HL-60 (cell line): ENCODE results near the gene CNDP2.

Source experiments
- DNase-seq, 2 experiments: peaks; one replicate each; pipeline ENCODE4 v3.0.0-alpha.2; 2010 to 2020; ENCODE audit warnings: low read depth in 1 of 2, low spot score in 1 of 2
- H3K27ac ChIP-seq: fragments of 250-450 bp; sonication (Bioruptor Pico); replicated peaks from 2 replicates; pipeline ENCODE4 v1.5.1; 2020; ENCODE audit warnings: mild to moderate bottlenecking, moderate library complexity
- H3K27me3 ChIP-seq: fragments of 250-450 bp; sonication (Bioruptor Pico); 2 replicates; pipeline ENCODE4 v1.5.1; 2021; ENCODE audit warnings: mild to moderate bottlenecking, moderate library complexity; ENCODE audit not compliant: insufficient read depth, poor library complexity, severe bottlenecking
- H3K4me3 ChIP-seq: replicated peaks from 2 replicates; pipeline ENCODE4 v1.5.1; 2011; ENCODE audit warnings: mild to moderate bottlenecking, control low read depth, low read length; ENCODE audit not compliant: insufficient read depth
- GABPA ChIP-seq: IDR thresholded peaks from 2 replicates; pipeline ENCODE4 v1.6.1; 2012; ENCODE audit warnings: low read depth
- POLR2AphosphoS5 ChIP-seq: IDR thresholded peaks from 2 replicates; pipeline ENCODE4 v1.6.1; 2012; ENCODE audit warnings: low read depth
- SPI1 ChIP-seq: IDR thresholded peaks from 2 replicates; pipeline ENCODE4 v1.6.1; 2012; ENCODE audit warnings: low read depth, mild to moderate bottlenecking, borderline replicate concordance
- TF ChIP-seq, protein P1 (sequence below): IDR thresholded peaks from 2 replicates; pipeline ENCODE4 v1.6.1; 2012; ENCODE audit warnings: low read depth; ENCODE audit not compliant: insufficient replicate concordance
- TF ChIP-seq, protein P2 (sequence below): IDR thresholded peaks from one replicate; pipeline ENCODE4 v1.5.1; 2011; ENCODE audit warnings: low read length, control low read depth, inconsistent platforms; ENCODE audit not compliant: insufficient read depth

CNDP2 gene

DNA sequence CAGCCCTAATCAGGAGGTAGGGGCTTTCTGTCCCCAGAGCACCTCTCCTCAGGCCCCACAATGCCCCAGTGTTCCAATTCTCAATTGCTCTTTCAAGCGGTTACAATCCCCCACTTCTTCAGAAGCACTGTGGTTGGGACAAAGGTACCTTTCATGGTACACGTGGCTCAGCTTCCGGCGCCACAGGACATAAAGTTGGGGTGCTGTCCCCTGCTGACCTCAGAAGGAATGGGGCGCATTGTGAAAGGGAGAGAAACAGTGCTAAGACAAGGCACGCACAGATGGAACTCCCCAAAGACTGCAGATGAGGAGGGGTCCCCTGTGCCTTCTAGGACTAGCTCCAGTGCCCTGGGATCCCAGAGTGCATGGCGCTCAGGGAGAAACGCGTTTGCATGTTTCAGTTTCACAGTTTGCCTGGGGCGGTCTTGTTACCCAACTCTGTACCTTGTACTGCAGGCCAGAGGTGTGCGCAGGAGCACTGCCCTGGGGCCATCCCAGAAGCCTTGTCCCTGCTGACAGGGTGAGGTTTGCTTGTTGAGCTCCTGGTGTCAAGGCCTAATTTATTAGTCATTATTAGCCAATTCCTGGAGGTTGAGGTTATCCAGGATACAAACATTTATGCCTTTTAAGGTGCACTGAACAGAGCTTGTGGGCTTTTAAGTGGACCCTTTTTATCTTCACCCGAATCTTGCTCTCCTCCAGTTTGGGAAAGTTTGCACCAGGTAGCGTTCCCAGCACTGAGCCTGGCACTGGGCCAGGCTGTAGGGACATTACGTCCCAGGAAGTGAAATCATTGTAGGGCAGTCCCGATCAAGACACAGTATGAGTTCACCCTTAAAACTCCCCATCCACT, 45.8 kb downstream of the CNDP2 start:
- H3K4me3 ChIP-seq, result no peak overlapping the region
- peaks cover 9% of the 10 kb centered on the region for H3K27me3 ChIP-seq
- no peak for TF ChIP-seq GABPA
- TF ChIP-seq, protein P1, sequence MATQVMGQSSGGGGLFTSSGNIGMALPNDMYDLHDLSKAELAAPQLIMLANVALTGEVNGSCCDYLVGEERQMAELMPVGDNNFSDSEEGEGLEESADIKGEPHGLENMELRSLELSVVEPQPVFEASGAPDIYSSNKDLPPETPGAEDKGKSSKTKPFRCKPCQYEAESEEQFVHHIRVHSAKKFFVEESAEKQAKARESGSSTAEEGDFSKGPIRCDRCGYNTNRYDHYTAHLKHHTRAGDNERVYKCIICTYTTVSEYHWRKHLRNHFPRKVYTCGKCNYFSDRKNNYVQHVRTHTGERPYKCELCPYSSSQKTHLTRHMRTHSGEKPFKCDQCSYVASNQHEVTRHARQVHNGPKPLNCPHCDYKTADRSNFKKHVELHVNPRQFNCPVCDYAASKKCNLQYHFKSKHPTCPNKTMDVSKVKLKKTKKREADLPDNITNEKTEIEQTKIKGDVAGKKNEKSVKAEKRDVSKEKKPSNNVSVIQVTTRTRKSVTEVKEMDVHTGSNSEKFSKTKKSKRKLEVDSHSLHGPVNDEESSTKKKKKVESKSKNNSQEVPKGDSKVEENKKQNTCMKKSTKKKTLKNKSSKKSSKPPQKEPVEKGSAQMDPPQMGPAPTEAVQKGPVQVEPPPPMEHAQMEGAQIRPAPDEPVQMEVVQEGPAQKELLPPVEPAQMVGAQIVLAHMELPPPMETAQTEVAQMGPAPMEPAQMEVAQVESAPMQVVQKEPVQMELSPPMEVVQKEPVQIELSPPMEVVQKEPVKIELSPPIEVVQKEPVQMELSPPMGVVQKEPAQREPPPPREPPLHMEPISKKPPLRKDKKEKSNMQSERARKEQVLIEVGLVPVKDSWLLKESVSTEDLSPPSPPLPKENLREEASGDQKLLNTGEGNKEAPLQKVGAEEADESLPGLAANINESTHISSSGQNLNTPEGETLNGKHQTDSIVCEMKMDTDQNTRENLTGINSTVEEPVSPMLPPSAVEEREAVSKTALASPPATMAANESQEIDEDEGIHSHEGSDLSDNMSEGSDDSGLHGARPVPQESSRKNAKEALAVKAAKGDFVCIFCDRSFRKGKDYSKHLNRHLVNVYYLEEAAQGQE, result no peak
- no peak for TF ChIP-seq POLR2AphosphoS5
- no peak for TF ChIP-seq SPI1
- TF ChIP-seq, protein P2, sequence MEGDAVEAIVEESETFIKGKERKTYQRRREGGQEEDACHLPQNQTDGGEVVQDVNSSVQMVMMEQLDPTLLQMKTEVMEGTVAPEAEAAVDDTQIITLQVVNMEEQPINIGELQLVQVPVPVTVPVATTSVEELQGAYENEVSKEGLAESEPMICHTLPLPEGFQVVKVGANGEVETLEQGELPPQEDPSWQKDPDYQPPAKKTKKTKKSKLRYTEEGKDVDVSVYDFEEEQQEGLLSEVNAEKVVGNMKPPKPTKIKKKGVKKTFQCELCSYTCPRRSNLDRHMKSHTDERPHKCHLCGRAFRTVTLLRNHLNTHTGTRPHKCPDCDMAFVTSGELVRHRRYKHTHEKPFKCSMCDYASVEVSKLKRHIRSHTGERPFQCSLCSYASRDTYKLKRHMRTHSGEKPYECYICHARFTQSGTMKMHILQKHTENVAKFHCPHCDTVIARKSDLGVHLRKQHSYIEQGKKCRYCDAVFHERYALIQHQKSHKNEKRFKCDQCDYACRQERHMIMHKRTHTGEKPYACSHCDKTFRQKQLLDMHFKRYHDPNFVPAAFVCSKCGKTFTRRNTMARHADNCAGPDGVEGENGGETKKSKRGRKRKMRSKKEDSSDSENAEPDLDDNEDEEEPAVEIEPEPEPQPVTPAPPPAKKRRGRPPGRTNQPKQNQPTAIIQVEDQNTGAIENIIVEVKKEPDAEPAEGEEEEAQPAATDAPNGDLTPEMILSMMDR, result no peak
- DNase-seq, result no peak
- no peak overlapping the region for H3K27ac ChIP-seq

DNA sequence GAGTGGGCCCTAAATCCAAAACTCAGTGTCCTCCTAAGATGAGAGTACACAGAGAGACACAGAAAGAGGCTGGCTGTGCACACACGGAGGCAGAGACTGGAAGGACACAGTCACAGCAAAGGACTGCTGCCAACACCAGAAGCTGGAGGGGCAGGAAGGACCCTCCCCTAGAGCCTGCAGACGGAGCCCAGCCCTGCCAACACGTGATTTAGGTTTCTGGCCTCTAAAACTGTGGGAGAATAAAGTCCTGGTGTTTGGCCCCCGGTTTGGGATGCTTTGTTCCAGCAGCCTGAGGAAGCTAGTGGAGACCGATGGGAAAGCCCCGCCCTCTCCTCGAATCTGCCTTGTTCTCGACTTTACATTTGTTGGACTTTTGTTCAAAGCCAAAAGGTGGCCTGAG, 48.7 kb downstream of the CNDP2 start:
- DNase-seq, result no peak
- Histone ChIP-seq H3K27me3 (peaks cover 9% of the 10 kb centered on the region), H3K4me3 (no peak overlapping the region), H3K27ac (no peak overlapping the region)
- no peak for TF ChIP-seq POLR2AphosphoS5
- TF ChIP-seq SPI1, result no peak

DNA sequence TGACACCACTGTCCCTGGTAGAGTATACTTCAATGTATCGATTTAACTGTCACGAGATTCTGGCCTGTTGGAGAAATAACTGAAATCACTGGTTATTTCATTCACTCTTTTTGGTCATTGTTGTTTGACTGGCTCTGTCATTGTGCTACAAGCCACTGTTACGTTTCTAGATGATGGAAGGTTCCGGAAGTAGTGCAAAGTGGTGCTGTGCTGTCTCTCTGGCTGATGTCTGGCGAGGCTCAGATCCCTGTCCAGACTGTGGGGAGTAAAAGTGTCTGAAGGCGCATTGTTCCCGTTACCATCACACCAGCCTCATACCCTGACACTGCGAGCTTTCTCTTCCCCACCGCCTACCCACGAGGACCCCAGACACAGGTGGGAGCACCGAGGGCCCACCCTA, 49.8 kb downstream of the CNDP2 start:
- H3K4me3 ChIP-seq, result no peak overlapping the region
- peaks cover 9% of the 10 kb centered on the region for H3K27me3 ChIP-seq
- no peak for DNase-seq
- TF ChIP-seq, protein P2, result no peak
- TF ChIP-seq POLR2AphosphoS5 (no peak), SPI1 (no peak), GABPA (no peak)
- TF ChIP-seq, protein P1, result no peak
- H3K27ac ChIP-seq, result no peak overlapping the region

DNA sequence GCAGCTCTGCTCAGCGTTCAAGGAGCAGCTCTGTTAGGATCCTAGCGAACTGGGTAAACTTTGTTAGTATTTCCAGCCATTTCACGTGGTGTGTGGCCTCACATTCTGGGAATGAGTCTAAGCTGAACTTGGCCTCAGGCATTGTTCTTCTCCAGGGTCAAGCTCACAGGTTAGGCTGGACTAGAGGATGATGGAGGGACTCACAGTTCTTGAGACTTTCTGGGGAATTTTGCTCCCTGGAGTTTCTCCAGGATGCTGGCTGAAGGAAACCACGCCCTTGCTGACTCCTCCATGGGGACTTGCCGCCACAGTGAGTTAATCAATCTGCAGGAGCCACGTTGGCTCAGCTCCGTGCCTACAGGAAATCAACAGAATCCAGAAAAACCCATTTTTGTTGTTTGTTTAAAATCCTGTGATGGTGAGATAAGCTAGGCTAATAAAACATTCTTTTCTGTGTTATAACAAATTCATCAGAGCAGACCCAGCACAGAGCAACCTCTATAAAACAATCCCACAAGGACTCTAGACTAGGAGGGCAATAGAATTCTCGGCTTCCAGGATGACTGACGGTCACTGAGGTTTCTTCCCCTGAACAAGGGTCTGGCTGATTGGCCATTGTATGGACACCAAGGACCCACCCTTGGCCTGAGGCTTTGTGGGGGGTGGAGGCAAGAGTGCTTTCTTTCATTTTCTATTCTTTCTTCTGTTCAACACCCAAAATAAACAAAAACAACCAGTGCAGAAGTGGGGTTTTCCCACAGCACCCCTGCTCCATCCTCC, 50.8 kb downstream of the CNDP2 start:
- H3K4me3 ChIP-seq, result no peak overlapping the region
- TF ChIP-seq GABPA, result no peak
- DNase-seq, result no peak
- H3K27me3 ChIP-seq, result peaks cover 4% of the 10 kb centered on the region
- no peak overlapping the region for H3K27ac ChIP-seq
